ENCODE data around the gene GLP2R.

Gene GLP2R

GRCh38 chr17:9845306-9845705, 19.6 kb downstream of the GLP2R start:
- no peak overlapping the region for H3K4me3 ChIP-seq (ENCODE audit: low read length)
- no peak for TF ChIP-seq CTCF (conservative IDR thresholded peaks at IDR 0.05; ENCODE audit: low read depth, low read length)
- no peak for DNase-seq (ENCODE audit: low read depth)

GRCh38 chr17:9850151-9850550, 24.4 kb downstream of the GLP2R start:
- no peak for DNase-seq (ENCODE audit: low read depth)
- TF ChIP-seq CTCF (conservative IDR thresholded peaks at IDR 0.05; ENCODE audit: low read depth, low read length): no peak

DNA sequence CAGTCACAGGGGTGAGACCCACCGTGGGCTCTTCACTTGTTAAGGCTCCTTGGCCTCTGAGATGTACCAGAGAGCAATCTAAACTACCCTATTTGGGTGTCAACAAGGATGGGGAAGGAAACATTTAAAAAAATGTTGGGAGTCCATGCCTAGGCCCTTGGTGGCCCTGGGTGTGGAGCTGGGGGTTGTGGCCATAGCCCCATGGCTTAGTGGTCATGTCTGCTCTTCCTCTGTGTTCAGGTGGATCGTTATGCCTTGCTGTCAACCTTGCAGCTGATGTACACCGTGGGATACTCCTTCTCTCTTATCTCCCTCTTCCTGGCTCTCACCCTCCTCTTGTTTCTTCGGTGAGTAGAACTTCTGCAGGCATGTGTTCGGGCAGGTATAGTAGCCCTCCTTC, 28.5 kb downstream of the GLP2R start:
- DNase-seq (ENCODE audit: low read depth): no peak
- TF ChIP-seq CTCF (conservative IDR thresholded peaks at IDR 0.05; ENCODE audit: low read depth, low read length): no peak

More at GRCh38 chr17:9850151-9850550, 24.4 kb downstream of the GLP2R start:
- no peak overlapping the region for H3K4me3 ChIP-seq (ENCODE audit: low read length)

GRCh38 chr17:9855036-9855435, 29.3 kb downstream of the GLP2R start:
- DNase-seq (ENCODE audit: low read depth): no peak
- no peak overlapping the region for H3K4me3 ChIP-seq (ENCODE audit: low read length)
- TF ChIP-seq CTCF (conservative IDR thresholded peaks at IDR 0.05; ENCODE audit: low read depth, low read length): no peak

More for the DNA sequence above, 28.5 kb downstream of the GLP2R start:
- H3K4me3 ChIP-seq (ENCODE audit: low read length): no peak overlapping the region

- no peak for DNase-seq (ENCODE audit: low read depth)
- no peak for TF ChIP-seq CTCF (conservative IDR thresholded peaks at IDR 0.05; ENCODE audit: low read depth, low read length)
- H3K4me3 ChIP-seq (ENCODE audit: low read length): no peak overlapping the region
Measured at GRCh38 chr17:9859781-9860180, 34.1 kb downstream of the GLP2R start.

DNA sequence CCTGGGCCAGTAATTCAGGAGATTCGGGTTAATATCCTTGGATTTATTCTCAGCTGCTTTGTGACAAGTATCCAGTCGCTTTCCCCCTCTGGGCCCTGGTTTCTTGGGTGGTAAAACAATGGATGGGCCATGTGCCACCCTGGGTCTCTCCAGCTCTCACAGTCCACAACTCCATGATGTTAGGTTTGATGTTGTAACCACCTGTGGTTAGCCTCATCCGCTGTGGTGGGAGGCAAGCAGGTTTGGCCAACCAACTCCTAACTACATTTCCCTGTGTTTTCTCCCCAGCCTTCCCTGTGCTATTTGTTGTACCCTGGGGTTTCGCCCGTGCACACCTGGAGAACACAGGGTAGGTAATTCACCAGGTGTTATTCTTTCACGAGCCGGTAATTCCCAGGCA, 35.1 kb downstream of the GLP2R start:
- DNase-seq (ENCODE audit: low read depth): no peak
- H3K4me3 ChIP-seq (ENCODE audit: low read length): no peak overlapping the region
- TF ChIP-seq CTCF (conservative IDR thresholded peaks at IDR 0.05; ENCODE audit: low read depth, low read length): no peak

DNA sequence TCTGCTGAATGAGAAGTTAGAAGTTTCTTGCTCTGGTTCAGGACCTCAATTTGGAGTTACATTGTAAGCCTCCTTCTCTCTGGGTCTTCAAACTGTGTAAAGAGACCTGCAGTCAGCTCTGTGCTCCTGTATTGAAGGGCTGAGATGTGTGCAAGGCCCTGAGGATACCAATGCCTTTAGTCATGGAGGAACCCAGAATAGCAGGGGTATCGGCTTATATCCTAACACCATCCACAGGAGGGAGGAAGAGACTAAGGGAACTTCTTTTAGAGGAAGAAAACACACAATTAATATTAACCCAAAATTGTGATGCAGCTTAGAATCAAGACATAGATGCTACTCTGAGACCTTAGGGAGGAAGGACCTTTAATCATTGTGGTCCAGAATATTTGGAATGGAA, 36.5 kb downstream of the GLP2R start:
- H3K4me3 ChIP-seq (ENCODE audit: low read length): no peak overlapping the region
- DNase-seq (ENCODE audit: low read depth): no peak
- no peak for TF ChIP-seq CTCF (conservative IDR thresholded peaks at IDR 0.05; ENCODE audit: low read depth, low read length)
